Esophagus squamous epithelium (tissue), 5 donors: ENCODE results near the gene KRTAP2-4. TPM values are rescaled to one million over a fixed set of nuclear protein-coding genes. Genes with fewer than 3 reads are reported as not detected.
"Not testable (repeated sequence)": the region's sequence is repeated elsewhere in the genome, so short reads cannot be mapped to it uniquely, and the experiment has no call there.

Experiments used
- DNase-seq: peaks from one replicate; lab custom pipeline; 2025; lab: John Stamatoyannopoulos, UW
- H3K27ac ChIP-seq, 4 donors: fragments of 200-600 bp; sonication (generic); one replicate each; pipeline ENCODE4 v1.5.1; 2016 to 2019; ENCODE audit warnings: mild to moderate bottlenecking in 1 of 4
- H3K27me3 ChIP-seq, 4 donors: fragments of 200-600 bp; sonication (generic); 1 replicate in 3 of 4; 2 replicates in 1 of 4; pipeline versions ENCODE4 v1.5.1 to v1.6.0; 2017 to 2021; ENCODE audit warnings: antibody characterized with exemption in 1 of 4
- H3K36me3 ChIP-seq, 3 donors: fragments of 200-600 bp; sonication (generic); one replicate each; pipeline ENCODE4 v1.5.1; 2016 to 2019
- H3K4me1 ChIP-seq, 3 donors: fragments of 200-600 bp; sonication (generic); one replicate each; pipeline ENCODE4 v1.5.1; 2017 to 2019
- H3K4me3 ChIP-seq, 4 donors: fragments of 200-600 bp; sonication (generic); 1 replicate in 3 of 4; 2 replicates in 1 of 4; pipeline ENCODE4 v1.5.1; 2016 to 2019; ENCODE audit warnings: mild to moderate bottlenecking in 2 of 4, moderate library complexity in 1 of 4
- H3K9me3 ChIP-seq, 3 donors: fragments of 200-600 bp; sonication (generic); one replicate each; pipeline ENCODE4 v1.5.1; 2016 to 2019
- CTCF ChIP-seq, 6 experiments: fragments of 450-650 bp in 4 of 6; fragments of 200-600 bp in 2 of 6; sonication (generic) in 2 of 6; IDR thresholded peaks; one replicate each; pipeline ENCODE4 v1.5.1; 2016 to 2019; ENCODE audit warnings: antibody characterized with exemption in 6 of 6, mild to moderate bottlenecking in 4 of 6, moderate library complexity in 4 of 6
- POLR2A ChIP-seq, 4 donors: fragments of 450-650 bp; IDR thresholded peaks; one replicate each; pipeline ENCODE4 v1.6.1; 2017; ENCODE audit warnings: antibody characterized with exemption in 4 of 4, mild to moderate bottlenecking in 4 of 4, moderate library complexity in 3 of 4
- whole genome bisulfite sequencing, 2 donors: methylation state at CpG; one replicate each; pipeline ENCODE4 v1.1.5; 2018; 5-methylcytosine and 5-hydroxymethylcytosine counted together
- intact Hi-C: fragments of 100-400 bp; cut with DNase I; formaldehyde crosslinking; loops from one replicate; pipeline ENCODE4 v1.15.0; 2022
- total RNA-seq, 4 donors: library from RNA; depleted of rRNA; stranded (reverse); fragments of >200 nt; gene quantifications; one replicate each; pipeline ENCODE4 v1.1.0, GENCODE V29; 2016
- donor health status: DM: yes; HTN: yes; CAD: no.

KRTAP2-4 gene
- total RNA-seq, 4 donors from 2014 or later = not detected

DNA sequence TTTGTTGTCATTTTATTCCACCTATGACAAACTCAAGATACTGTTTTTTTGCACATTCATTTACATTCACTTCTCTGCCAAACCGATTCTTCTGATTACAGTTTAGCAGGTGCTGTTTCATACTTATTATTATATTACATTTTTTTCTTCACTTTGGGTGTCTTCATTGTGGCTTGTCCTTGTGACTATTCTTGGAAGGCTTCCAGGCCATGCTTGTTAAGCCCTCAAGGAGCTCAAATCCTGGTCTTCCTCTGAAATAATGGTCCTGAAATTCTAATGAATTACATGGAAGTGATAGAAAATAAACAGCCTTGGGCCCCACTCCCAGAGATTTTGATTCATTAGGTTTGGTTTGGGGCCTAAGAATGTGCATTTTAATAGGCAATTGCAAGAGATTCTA is 1.4 kb downstream of the KRTAP2-4 start:
- H3K27ac ChIP-seq = no peak overlapping the region
- H3K36me3 ChIP-seq = no peaks in the 10 kb centered on the region
- no peaks in the 10 kb centered on the region for H3K4me1 ChIP-seq
- no peak overlapping the region for H3K4me3 ChIP-seq
- no peaks in the 10 kb centered on the region for H3K9me3 ChIP-seq
- DNase-seq = no peak
- no peaks in the 10 kb centered on the region for H3K27me3 ChIP-seq
- WGBS, 2 donors = 70 to 75% methylated on average over 1 of the region's 1 CpG
- TF ChIP-seq CTCF (IDR thresholded peaks at IDR 0.05) (no peak), POLR2A (IDR thresholded peaks at IDR 0.05) (no peak)
- intact Hi-C loops = no loop called here

DNA sequence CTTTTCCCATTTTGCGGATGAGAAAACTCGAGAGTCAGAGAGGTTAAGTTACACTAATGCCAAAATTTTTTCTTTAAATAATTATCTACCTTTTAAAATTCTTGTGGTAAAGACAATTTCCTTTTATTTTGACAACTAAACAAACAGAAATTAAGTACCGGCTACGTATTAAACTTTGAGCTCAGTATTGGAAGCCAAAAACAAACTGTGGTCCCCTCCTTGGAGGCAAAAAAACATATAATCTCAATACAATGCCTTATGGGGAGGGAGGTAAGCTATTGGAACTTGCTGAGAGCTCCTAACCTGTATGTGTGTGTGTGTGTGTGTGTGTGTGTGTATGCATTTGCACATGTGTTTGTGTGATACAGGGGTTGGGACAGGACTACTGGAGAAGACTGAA is 2.2 kb downstream of the KRTAP2-4 start:
- intact Hi-C loops = no loop called here
- Histone ChIP-seq H3K27ac (no peak overlapping the region), H3K9me3 (no peaks in the 10 kb centered on the region), H3K36me3 (no peaks in the 10 kb centered on the region), H3K27me3 (peaks cover 0 to 5% (median 0%) of the 10 kb centered on the region in 4 donors), H3K4me3 (no peak overlapping the region), H3K4me1 (no peaks in the 10 kb centered on the region)
- DNase-seq = no peak
- 77 to 82% methylated on average over 4 of the region's 4 CpGs for WGBS, 2 donors
- no peak for TF ChIP-seq POLR2A (IDR thresholded peaks at IDR 0.05)
- no peak for TF ChIP-seq CTCF (IDR thresholded peaks at IDR 0.05)

DNA sequence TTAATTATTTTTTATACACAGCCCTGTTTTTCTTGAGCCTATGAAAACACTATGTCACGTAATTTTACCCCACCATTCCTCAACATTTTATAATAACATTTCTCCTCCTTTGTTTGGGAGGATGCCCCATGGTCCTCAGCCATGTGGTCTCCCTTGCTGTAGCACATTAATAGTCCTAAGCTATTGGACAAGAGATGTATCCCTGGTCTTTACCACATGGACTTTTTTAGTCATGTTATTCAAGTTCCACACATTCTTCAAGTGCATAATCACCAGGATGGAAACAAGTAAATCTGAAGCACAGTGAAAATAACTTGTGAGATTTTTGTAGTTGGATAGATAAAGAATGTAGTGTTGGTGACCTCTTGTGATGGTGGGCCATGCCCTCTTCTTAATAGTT is 3.7 kb downstream of the KRTAP2-4 start:
- intact Hi-C loops = no loop called here
- TF ChIP-seq CTCF (IDR thresholded peaks at IDR 0.05) (no peak), POLR2A (IDR thresholded peaks at IDR 0.05) (no peak)
- no peak overlapping the region for H3K4me3 ChIP-seq
- no peak for DNase-seq
- H3K36me3 ChIP-seq = no peaks in the 10 kb centered on the region
- peaks cover 0 to 15% (median 0%) of the 10 kb centered on the region in 4 donors for H3K27me3 ChIP-seq
- WGBS, 2 donors = 56 to 91% methylated on average over 1 of the region's 1 CpG
- H3K9me3 ChIP-seq = no peaks in the 10 kb centered on the region
- no peak overlapping the region for H3K27ac ChIP-seq
- no peaks in the 10 kb centered on the region for H3K4me1 ChIP-seq

DNA sequence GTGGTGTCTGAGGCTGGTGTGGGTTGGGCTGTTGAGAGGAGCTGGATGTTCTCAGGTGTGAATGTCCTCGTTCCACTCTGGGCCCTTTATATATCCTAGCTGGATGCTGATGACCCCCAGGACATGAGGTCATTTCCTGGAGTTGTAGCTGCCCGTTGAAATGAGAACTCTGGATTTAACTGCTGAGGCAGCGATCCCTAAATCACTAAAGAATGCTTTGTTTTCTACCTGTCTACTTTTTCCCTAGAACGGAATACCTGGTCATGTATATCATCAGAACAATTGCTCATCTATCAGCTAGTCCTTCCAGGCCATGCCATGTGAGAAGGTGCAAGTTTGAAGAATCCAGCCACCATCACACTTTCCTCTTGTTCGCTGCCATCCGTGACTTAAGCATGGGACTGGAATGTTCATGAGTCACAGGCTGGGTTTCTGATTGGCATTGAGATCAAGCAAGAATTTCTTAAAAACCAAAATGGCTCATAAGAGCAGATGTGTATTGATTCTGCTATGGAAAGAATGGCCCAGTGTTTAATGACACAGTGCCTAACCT is 5.6 kb downstream of the KRTAP2-4 start, which contains the start of gene KRTAP2-3:
TSS of gene KRTAP2-3 (minus strand) at position 63 of the 553 bp plus-strand sequence. CDS start 64 bp downstream, outside the sequence.
- no peak for DNase-seq
- Histone ChIP-seq H3K27me3 (peaks cover 0 to 15% (median 0%) of the 10 kb centered on the region in 4 donors), H3K4me1 (no peaks in the 10 kb centered on the region), H3K4me3 (no peak within 1 kb of the TSS), H3K9me3 (no peaks in the 10 kb centered on the region), H3K27ac (no peak within 1 kb of the TSS), H3K36me3 (no peaks in the 10 kb centered on the region)
- 56 to 74% methylated on average over 6 of the region's 6 CpGs for WGBS, 2 donors
- TF ChIP-seq POLR2A (IDR thresholded peaks at IDR 0.05) = no peak
- no peak for TF ChIP-seq CTCF (IDR thresholded peaks at IDR 0.05)
- intact Hi-C loops = no loop called here

DNA sequence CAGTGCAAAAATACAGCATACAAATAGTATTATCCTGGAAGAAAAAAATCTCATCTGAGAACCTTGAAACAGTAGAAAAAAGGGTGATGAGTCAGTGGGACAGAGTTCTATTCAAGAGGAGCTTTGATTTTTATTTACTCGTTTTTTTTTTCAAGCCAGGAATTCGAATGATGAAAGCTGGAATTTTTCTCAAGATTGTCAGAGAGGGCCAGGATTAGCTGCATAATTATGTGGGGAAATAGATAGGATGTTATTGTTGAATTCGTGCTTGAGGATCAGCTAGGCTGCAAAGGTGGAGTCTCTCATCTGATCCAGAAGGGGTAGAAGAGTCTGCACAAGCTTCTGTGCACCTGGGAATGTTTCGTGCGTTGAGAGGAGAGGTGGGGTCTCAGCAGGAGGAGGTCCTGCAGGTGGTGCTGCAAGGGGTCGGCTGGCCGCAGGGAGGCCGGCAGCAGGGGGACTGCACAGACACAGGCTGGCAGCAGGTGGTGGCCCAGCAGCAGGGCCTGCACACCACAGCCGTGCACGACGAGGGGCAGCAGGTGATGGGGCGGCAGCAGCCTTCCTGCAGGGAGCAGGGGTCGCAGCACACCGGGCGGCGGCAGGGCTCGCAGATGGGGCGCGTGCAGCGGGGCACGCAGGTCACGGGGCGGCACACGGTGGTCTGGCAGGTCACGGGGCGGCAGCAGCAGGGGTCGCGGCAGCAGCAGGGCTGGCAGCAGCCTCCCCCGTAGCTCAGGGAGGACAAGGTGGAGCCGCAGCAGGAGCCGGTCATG is 6.2 kb downstream of the KRTAP2-4 start:
- peaks cover 0 to 15% (median 0%) of the 10 kb centered on the region in 4 donors for H3K27me3 ChIP-seq
- intact Hi-C loops, H3K27ac ChIP-seq, H3K36me3 ChIP-seq, H3K4me3 ChIP-seq, DNase-seq, H3K4me1 ChIP-seq, H3K9me3 ChIP-seq: not testable (repeated sequence)
- 32 to 46% methylated on average over 4 to 8 of the region's 31 CpGs for WGBS, 2 donors
